Measurements from ENCODE around the gene ZPR1.
"Not testable (repeated sequence)": the region's sequence is repeated elsewhere in the genome, so short reads cannot be mapped to it uniquely, and the experiment has no call there.

ZPR1 gene

GRCh38 chr11:116825854-116826750 is 38.3 kb upstream of the ZPR1 start:
- DNase-seq (ENCODE audit: insufficient read length, low spot score) (no peak), FAIRE-seq (peak; percentile 72)

GRCh38 chr11:116825434-116825833 is 37.6 kb upstream of the ZPR1 start:
- DNase-seq (ENCODE audit: insufficient read length, low spot score) (no peak), FAIRE-seq (no peak)

DNA sequence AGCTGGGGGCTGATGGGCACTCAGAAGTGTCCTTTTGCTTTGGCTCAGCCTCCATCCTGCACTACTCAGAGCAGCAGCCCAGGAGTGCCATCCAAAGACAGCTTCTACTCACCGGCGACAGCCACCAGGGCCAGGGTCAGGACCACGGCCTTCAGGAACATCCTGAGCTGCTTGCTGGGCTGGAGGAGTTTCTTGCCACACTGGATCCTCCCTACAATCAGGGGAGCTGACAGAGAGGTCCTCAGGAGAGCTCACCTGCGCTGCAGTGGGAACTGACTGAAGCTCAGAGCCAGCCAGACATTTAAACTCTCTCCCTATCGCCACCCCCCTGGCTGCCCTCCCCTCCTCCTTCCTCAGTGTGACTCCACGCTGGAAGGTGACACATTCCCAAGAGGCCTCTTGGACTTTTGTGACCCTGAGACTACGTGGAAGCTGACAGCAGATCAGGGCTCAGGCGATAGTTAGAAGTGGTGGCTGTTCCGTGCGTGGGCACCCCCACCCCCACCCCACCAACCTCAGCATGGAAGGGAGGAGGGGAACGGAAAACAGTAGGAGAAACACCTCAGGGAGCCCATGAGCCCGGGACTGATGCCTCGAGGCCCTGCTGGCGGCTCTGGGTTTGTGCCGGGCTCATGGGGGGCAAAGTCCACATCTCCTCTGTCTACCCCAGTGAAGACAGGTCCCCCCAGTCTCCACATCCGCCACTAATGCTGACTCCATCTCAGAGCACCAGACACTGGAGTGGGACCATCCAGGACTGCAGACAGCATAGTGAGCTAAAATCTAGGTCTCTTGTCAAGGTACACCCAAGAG is 35.4 kb upstream of the ZPR1 start, which contains the start of gene APOA4:
APOA4 (minus strand) TSS at position 274 of the 813 bp plus-strand sequence; CDS start at position 161, 113 bp downstream.
- FAIRE-seq = no peak

GRCh38 chr11:116822575-116822974 is 34.8 kb upstream of the ZPR1 start:
- DNase-seq (ENCODE audit: insufficient read length, low spot score) (no peak), FAIRE-seq (no peak)

More for the DNA sequence above, 35.4 kb upstream of the ZPR1 start, which contains the start of gene APOA4:
- DNase-seq (ENCODE audit: insufficient read length, low spot score) = no peak

GRCh38 chr11:116821050-116821918 is 33.5 kb upstream of the ZPR1 start:
- DNase-seq (ENCODE audit: insufficient read length, low spot score) = no peak
- FAIRE-seq = no peak

DNA sequence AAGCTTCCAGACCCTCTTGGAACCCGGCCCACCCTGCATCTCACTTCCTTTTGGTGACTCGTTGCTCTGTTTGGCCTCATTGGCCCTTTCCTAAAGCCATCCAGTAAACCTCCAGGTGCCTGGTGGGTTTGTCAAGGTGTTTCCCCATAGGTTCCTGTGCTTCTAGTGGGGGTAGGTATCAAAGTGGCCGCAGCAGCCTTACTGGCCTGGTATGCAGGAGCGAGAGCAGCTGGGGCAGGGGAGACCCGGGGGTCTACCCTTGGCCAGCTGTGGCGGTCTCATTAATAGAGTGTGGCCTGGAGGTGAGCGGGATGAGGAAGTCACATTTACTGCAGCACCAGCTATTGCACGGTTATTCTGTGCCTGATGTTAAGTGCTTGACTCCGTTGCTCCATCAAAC is 31.2 kb upstream of the ZPR1 start:
- FAIRE-seq (no peak), DNase-seq (ENCODE audit: insufficient read length, low spot score) (no peak)

- DNase-seq (ENCODE audit: insufficient read length, low spot score) = no peak
Measured at GRCh38 chr11:116814502-116814901, 26.7 kb upstream of the ZPR1 start.

DNA sequence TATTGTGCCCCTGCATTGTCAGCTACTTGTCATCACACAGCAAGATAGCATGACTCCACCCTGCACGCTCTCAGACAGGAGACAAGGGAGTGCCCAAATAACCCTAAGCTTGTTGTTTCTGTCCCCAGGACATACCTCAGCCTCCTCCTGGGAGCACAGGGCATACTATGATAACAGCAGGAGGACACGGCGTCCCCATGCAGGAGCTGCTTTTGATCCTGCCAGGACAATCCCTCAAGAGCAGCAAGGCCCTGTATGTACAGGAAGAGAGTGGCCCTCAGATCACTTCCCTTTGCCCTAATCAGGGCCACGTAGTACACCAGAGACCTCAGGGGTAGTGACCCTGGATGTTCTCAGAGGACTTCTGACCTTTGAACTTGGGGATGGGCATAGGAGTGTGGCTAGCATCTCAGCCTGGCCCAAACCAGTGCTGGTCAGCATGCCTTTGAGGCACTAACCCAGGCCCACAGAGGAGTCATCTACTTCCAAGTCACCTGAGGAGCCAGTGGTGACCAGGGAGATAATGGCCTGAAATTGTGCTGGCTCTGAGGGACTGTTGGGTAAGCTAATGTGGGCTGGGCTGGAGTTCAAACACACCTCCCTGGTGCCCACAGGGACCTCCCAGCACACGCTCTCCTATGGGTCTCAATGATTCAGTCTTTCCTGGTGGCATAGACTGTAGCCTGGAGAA is 26.1 kb upstream of the ZPR1 start:
- DNase-seq (ENCODE audit: insufficient read length, low spot score) (no peak), FAIRE-seq (no peak)

More at GRCh38 chr11:116814502-116814901, 26.7 kb upstream of the ZPR1 start:
- FAIRE-seq = no peak

DNA sequence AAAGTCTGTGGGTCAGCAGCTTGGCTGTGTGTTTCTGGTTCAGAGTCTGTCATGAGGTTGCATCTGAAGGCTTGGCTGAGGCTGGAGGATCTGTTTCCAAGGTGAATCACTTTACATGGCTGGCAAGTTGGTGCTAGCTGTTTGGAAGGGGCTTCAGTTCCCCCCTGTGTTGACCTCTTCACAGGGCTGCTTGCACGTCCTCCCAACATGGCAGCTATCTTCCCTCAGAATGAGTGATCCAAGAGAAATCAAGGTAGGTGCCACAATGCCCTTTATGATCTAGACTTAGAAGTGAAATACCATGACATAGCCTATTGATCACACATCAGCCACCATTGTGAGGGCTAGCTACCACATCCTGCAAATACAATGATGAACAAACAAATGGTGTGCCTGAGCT is 25.3 kb upstream of the ZPR1 start:
- DNase-seq (ENCODE audit: insufficient read length, low spot score) (no peak), FAIRE-seq (no peak)

DNA sequence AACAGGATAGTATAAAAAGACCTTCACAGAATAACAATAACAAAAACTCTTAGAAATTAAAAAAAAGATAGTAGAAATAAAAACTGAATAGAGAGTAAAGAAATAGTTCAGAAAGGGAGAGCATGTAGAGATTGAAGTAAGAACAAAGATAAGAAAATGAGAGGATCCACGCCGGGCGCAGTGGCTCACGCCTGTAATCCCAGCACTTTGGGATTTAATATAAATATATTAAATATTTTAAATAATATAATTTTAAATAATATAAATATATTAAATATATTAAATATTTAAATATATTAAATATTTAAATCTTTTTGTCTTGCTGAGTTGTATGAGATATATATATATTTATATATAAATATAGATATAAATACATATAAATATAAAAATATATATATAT is 24.3 kb upstream of the ZPR1 start:
- FAIRE-seq = no peak
- no peak for DNase-seq (ENCODE audit: insufficient read length, low spot score)

DNA sequence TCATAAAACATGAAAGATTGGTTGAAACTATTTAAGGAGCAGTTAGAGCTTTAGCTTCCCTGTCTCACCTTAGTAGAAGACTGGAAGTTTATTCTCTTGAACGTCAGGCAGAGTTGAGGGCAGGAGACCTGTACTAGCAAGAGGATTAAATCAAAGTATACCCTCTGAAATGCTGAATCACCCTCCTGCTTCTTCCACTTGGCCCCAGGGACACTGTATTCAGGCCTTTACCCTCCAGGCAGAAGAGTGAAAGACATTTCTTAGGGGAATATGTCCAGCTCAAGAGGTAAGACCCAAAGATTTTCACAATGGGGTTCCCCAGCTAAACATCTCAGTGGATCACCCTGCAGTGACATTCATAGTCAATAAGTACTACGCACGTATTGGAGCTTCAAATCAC is 23.4 kb upstream of the ZPR1 start:
- no peak for FAIRE-seq
- DNase-seq (ENCODE audit: insufficient read length, low spot score) = no peak

- DNase-seq (ENCODE audit: insufficient read length, low spot score) (no peak), FAIRE-seq (no peak)
Measured at GRCh38 chr11:116808262-116809175, 20.7 kb upstream of the ZPR1 start.

- DNase-seq (ENCODE audit: insufficient read length, low spot score) (no peak), FAIRE-seq (no peak)
Measured at GRCh38 chr11:116807601-116808261, 19.9 kb upstream of the ZPR1 start.

- FAIRE-seq (no peak), DNase-seq (ENCODE audit: insufficient read length, low spot score) (no peak)
Measured at GRCh38 chr11:116804001-116804400, 16.2 kb upstream of the ZPR1 start.

GRCh38 chr11:116801662-116802061 is 13.8 kb upstream of the ZPR1 start:
- not testable (repeated sequence) for DNase-seq (ENCODE audit: insufficient read length, low spot score); FAIRE-seq

- FAIRE-seq (no peak), DNase-seq (ENCODE audit: insufficient read length, low spot score) (no peak)
Measured at GRCh38 chr11:116800610-116801009, 12.8 kb upstream of the ZPR1 start.

DNA sequence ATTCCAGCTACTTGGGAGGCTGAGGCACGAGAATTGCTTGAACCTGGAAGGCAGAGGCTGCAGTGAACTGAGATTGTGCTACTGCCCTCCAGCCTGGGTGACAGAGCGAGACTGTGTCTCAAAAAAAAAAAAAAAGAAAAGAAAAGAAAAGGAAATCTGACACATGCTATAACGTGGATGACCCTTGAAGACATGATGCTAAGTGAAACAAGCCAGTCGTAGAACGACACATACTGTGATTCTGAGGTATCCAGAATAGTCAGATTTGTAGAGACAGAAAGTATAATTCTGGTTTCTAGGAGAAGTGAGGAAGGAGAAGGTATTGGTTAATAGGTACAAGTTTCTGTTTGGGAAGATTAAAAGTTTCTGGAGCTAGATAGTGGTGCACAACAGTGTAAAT is 10.5 kb upstream of the ZPR1 start:
- FAIRE-seq = no peak
- no peak for DNase-seq (ENCODE audit: insufficient read length, low spot score)

- no peak for DNase-seq (ENCODE audit: insufficient read length, low spot score)
- FAIRE-seq = no peak
Measured at GRCh38 chr11:116797816-116798215, 10.0 kb upstream of the ZPR1 start.
